GM19351 (cell line): ENCODE results near the gene DCPS.
"Not testable (repeated sequence)": the region's sequence is repeated elsewhere in the genome, so short reads cannot be mapped to it uniquely, and the experiment has no call there.

Experiments used
- ATAC-seq: cut with Tn5 transposase; IDR thresholded peaks from one replicate; pipeline ENCODE4 v1.9.1; 2021; ENCODE audit warnings: mild to moderate bottlenecking, moderate library complexity; ENCODE audit not compliant: unreplicated experiment

The DCPS gene

GRCh38 chr11:126343051-126343450, 39.2 kb downstream of the DCPS start:
- ATAC-seq, result no peak

- no peak for ATAC-seq
Observed at GRCh38 chr11:126344141-126345080, 40.6 kb downstream of the DCPS start.

DNA sequence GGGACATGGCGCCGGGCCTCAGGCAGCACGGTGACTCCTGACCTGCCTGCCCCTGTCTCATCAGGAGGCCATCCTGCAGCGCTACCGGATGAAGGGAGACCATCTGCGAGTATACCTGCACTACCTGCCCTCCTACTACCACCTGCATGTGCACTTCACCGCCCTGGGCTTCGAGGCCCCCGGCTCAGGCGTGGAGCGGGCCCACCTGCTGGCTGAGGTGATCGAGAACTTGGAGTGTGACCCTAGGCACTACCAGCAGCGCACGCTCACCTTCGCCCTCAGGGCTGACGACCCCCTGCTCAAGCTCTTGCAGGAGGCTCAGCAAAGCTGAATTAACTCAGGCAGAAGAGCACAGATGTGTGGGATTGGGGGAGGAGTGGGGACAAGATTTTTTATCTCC, 41.4 kb downstream of the DCPS start:
- no peak for ATAC-seq

DNA sequence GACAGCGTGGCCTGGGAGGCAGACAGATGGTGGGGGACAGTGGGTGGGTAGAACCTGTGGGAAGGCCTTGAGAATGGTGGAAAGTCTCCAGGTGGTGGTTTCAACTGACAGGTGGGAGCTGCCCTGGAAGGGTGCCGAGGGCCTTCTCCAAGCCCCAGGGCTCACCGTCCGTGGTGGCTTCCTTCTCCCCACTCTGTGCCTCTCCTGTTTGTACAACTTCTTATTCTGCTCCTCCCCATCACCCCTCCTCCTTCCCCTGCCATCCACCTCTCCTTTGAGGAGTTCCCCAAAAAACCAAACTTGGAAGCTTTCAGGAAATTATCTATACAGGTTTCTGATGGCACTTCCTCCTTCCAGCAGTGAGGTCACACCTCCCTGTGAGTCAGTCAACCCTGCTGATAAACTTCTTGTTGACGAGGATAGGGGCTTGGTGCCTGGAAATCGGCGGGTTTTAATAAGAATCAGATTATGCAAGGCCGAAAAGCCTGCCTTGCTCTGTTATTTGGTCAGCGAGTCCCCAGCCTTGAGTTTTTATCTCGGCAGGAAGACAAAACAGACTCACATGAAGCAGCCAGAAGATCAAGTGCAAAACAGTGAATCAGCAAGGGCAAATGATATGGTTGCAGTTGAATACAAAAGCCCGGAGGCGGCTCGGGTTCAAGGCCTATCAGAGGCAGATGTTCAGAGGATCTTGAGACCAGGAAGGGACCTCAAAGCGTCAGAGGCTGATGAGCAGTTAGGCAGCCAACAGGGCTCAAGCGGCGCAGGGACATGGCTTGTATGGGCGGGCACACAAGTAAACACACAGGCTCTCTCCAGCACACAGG, 42.1 kb downstream of the DCPS start:
- no peak for ATAC-seq

DNA sequence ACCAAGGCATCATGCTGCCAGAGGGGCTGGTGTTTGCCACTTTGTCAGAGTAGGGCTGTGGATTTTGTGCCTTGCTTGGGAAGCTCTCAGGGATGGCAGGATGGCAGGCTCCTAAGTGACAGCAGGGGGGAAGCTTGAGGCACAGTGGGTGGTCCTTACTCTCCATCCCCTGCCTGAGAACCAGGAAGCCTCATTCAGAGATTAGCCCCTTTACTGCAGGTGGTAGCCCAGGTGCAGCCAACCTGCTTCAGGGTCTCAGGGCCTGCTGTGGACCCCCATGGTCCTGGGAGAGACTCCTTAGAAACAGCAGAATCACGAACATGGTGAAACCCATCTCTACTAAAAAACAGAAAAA, 42.7 kb downstream of the DCPS start:
- no peak for ATAC-seq

DNA sequence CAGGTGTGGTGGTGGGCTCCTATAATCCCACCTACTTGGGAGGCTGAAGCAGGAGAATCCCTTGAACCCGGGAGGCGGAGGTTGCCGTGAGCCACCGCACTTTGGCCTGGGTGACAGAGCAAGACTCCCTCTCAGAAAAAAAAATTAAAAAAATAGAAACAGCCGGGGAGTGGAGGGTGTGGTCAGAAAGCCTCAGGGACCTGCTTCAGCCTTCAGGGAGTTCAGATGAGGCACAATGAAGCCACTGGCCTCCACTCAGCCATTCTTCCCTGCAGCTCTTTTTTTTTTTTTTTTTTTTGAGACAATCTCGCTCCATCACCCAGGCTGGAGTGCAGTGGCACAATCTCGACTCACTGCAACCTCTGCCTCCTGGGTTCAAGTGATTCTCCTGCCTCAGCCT, 43.1 kb downstream of the DCPS start:
- not testable (repeated sequence) for ATAC-seq

DNA sequence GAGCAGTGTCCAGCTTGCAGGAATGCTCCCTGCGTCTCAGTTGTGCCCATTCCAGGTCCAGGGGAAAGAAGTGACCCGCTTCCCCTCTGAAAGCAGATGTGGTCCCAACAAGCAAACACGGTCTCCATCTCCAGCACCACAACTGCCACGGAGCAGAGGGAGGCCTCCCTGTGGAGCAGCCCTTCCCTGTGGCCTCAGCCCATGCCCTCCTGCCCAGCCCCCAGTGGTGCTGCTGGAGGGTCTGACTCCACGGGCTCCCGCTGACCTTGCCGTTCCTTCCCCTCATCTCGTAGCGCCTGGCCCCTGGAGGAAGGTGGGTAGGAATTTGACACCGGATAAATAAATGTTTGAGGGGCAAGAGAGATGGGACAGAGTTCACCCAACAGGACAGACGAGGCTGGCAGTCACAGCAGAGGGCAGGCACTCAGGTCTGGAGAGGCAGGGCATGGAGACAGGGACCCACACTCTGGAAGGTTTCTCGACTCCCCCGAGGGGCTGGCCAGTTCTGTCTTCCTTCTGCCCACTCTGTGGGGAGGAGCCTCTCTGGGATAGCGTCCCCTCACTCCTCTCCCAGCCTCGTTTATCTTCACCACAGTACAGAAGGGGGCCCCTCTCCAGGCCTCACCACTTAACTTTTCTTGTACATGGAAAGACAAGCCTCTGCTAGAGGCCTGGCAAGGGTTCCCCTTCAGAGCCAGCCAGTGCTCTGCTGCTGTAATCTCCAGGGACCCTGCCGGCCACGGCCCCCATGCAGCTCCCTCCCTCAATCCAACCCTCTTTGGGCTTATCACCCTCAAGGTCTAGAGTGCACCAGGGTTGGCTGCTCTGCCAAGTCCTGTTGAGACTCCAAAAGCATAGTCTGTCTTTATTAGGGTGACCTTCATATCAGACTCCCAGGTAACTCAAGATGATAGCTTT, 44.1 kb downstream of the DCPS start:
- ATAC-seq, result no peak

DNA sequence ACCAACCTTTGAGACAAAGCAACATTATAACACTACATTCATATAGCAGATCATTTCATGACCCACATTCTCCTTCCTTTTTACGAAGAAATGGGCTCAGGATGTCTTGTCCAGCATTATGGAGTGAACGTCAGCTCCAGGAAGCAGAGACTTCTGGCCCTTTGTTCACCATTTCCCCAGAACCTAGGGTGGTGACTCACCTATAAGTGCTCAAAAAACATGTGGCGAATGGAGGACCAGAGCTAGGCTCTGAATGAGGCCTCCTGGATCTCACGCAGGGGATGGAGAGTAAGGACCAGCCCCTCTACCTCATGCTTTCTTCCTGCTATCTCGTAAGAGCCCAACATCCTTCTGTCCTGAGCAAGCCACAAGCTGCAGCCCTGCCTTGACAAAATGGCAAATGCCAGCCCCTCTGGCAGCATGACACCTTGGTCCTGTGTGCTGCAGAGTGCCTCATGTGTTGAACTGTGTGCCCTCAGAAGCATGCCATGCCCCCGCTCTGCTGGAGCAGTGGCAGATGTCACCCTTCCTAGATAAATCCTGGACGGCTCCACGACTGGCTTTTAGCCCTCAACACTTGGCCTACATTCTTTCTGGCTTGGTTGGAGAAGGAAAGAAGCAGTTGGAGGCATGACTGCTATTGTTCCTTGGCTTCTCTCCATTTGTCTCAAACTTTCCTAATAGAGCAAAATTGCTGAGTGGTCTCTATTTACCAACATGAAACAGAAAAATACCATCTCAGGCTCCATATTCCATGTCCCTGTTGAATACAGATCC, 45.1 kb downstream of the DCPS start:
- ATAC-seq, result no peak

- no peak for ATAC-seq
Observed at GRCh38 chr11:126350836-126351235, 47.0 kb downstream of the DCPS start.

- ATAC-seq, result no peak
Observed at GRCh38 chr11:126352163-126352562, 48.3 kb downstream of the DCPS start.

- ATAC-seq, result no peak
Observed at GRCh38 chr11:126352934-126353801, 49.3 kb downstream of the DCPS start.

DNA sequence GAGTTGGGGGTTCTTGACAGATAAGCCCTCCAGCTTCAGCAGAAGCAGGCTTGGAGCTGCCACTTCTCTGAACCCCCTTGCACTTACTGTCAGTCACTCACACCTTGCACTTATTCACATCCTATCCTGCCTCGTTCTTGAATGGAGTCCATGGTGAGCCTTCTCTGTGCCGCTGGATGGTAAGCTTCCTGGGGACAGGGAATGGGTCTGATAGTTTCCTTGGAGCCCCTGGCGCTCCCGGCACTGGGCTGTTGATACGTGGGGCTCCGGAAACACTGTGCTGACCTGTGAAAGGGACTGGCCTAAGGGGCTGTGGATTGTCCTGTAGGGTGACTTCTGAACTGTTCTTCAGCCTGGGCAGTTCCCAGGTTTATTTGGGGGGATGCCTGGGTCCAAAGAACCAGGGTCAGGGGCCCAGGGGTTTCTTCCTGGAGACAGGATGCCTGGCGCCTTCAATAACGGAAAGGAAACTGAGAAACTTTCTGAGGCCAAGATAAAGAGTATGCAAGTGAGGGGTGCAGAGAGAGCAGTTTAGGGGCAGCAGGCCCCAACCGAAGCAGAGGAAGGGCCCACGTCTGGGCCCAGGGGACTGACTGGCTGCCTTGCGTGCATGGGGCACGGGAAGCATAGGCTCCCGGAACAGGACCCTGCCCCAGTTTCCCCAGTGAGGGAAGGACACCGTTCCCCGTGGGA, 50.9 kb downstream of the DCPS start:
- peak; percentile 36 for ATAC-seq

DNA sequence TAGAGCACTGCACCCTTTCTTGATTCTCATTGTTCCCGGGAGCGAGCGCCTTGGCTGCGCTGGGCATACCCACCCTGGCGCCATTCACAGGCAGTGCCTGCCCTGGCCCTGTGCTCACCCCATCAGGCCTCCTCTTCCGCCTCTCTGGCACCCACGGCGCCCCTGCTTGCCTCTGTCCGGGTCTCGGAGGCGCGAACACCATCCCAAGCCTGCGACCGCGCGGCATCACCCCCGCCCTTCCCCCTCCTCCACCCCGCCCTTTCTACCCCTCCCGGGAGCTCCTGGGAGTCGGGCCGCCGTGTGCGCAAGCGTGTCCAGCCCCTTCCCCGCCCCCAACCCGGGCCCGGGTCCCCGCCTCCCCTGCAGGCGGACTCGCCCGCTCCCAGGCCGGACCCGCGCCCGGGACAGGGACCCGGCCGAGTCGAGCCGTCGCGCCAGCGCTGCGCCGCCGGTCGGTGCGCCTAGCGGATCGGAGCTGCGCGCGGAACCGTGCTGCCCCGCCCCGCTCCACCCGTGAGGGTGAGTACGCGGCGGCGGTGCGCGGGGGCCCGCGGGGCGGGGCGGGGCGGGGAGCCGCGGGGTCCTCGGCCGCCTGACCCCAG, 51.6 kb downstream of the DCPS start, which contains the start of gene ST3GAL4:
TSS of gene ST3GAL4 (plus strand) at position 363 of the 602 bp plus-strand sequence. CDS start 50,470 bp downstream, outside the sequence.
- peak; percentile 53 for ATAC-seq

- peak; percentile 24 for ATAC-seq
Observed at GRCh38 chr11:126355926-126356897, 52.4 kb downstream of the DCPS start.

DNA sequence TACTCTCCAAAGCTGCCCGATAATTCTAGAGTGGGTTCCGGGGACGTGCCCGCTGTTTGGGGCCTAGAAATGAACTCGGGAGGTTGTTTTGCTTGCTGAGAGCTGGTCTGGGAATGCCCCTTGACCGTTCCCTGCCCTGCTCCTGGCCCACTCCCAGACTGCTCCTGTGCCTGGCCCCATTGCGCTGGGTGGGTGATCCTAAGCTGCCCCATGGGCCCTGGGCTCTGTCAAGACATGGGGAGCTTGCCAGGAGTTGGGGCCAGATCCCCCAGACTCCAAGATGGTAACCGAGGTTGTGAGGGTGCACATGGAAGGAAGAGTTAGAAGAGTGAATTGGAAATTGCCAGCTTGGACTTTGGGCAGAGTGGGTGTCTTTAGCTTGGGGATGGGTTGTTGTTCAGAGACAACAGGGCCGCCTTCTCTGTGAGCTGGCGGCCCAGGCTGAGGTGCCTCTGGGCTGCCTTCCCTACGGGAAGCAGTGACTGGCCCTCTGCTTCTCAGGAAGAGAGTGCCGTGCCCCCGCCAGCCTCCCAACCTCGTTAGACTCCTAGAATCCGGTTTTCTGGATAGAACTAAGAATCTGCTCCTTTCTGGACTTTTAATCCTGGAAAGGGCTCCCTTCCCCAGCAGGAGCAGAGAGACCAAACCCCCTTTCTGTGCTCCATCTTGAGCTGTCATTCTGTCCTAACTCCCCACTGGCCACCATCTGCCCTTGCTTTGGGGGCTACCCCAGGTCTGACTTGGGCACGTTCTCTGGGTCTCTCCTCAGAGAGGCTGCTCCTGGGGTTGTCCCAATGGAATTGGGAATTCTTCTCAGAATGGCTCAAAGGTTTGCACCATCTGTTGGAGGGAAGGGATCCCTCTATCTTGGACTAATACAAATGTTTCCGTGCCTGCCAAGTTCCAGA, 53.4 kb downstream of the DCPS start:
- no peak for ATAC-seq
